Lung microvascular endothelial cell (primary cell): ENCODE measurements around the gene GTF2IRD1. TPM values are rescaled to one million over a fixed set of nuclear protein-coding genes. Genes with fewer than 3 reads are reported as not detected.
"Not testable (repeated sequence)": the region's sequence is repeated elsewhere in the genome, so short reads cannot be mapped to it uniquely, and the experiment has no call there.

ENCODE experiments used
- DNase-seq, 2 donors: peaks; one replicate each; pipeline versions ENCODE4 v3.0.0 to v3.0.0-alpha.2; 2010; ENCODE audit warnings: low read depth in 2 of 2
- total RNA-seq: library from RNA; depleted of rRNA; stranded (reverse); fragments of >200 nt; gene quantifications from 2 replicates; pipeline ENCODE4 v1.2.1, GENCODE V29; 2014

GTF2IRD1 gene
- total RNA-seq, 1 donor from 2014 or later = 5.2 TPM

- no peak for DNase-seq
These were observed 106.5 kb downstream of the GTF2IRD1 start for GRCh38 chr7:74560086-74560719.

- no peak for DNase-seq
These were observed 108.3 kb downstream of the GTF2IRD1 start for GRCh38 chr7:74561898-74562613.

GRCh38 chr7:74563639-74564038 lies 109.9 kb downstream of the GTF2IRD1 start:
- not testable (repeated sequence) for DNase-seq

- DNase-seq = no peak
These were observed 113.6 kb downstream of the GTF2IRD1 start for GRCh38 chr7:74567318-74567668.

GRCh38 chr7:74568658-74569057 lies 115.0 kb downstream of the GTF2IRD1 start:
- DNase-seq = no peak

- DNase-seq = no peak
These were observed 115.9 kb downstream of the GTF2IRD1 start for GRCh38 chr7:74569501-74570075.

GRCh38 chr7:74570533-74571156 lies 116.9 kb downstream of the GTF2IRD1 start:
- no peak for DNase-seq

GRCh38 chr7:74572301-74572979 lies 118.7 kb downstream of the GTF2IRD1 start:
- no peak for DNase-seq

- no peak for DNase-seq
These were observed 119.8 kb downstream of the GTF2IRD1 start for GRCh38 chr7:74573512-74573911.

GRCh38 chr7:74575083-74575784 lies 121.5 kb downstream of the GTF2IRD1 start:
- peak in 1 of 2 donors; percentile 33 for DNase-seq

- no peak for DNase-seq
These were observed 122.1 kb downstream of the GTF2IRD1 start for GRCh38 chr7:74575811-74576210.

- DNase-seq = no peak
These were observed 126.3 kb downstream of the GTF2IRD1 start for GRCh38 chr7:74579800-74580685.

GRCh38 chr7:74581916-74582440 lies 128.3 kb downstream of the GTF2IRD1 start:
- no peak for DNase-seq

- DNase-seq = no peak
These were observed 128.8 kb downstream of the GTF2IRD1 start for GRCh38 chr7:74582447-74583039.

GRCh38 chr7:74583630-74584029 lies 129.9 kb downstream of the GTF2IRD1 start:
- no peak for DNase-seq

- no peak for DNase-seq
These were observed 130.7 kb downstream of the GTF2IRD1 start for GRCh38 chr7:74584160-74584954.

GRCh38 chr7:74585844-74586243 lies 132.1 kb downstream of the GTF2IRD1 start:
- DNase-seq = no peak

GRCh38 chr7:74586258-74587175 lies 132.8 kb downstream of the GTF2IRD1 start:
- no peak for DNase-seq
